Neuronal stem cell (in vitro differentiated cells): Measurements from ENCODE around the gene RGS14.
A peak's percentile ranks its signal among the peaks of the same experiment; 100 is the strongest.

Source experiments
- DNase-seq: peaks from one replicate; pipeline ENCODE4 v3.0.0-alpha.2; 2013; ENCODE audit warnings: low spot score
- H2AFZ ChIP-seq: one replicate; pipeline ENCODE4 v1.6.1; 2013; ENCODE audit warnings: mild to moderate bottlenecking, low read length, inconsistent platforms
- H2AK5ac ChIP-seq: 2 replicates; pipeline ENCODE4 v1.6.1; 2013; ENCODE audit warnings: low read depth, mild to moderate bottlenecking, inconsistent platforms, low read length, moderate library complexity, mixed read lengths
- H2BK120ac ChIP-seq: 2 replicates; pipeline ENCODE4 v1.6.1; 2013; ENCODE audit warnings: low read depth, mild to moderate bottlenecking, inconsistent platforms, low read length, moderate library complexity, mixed read lengths
- H2BK12ac ChIP-seq: one replicate; pipeline ENCODE4 v1.6.1; 2013; ENCODE audit warnings: low read length, inconsistent platforms
- H2BK15ac ChIP-seq: 2 replicates; pipeline ENCODE4 v1.6.1; 2013; ENCODE audit warnings: mild to moderate bottlenecking, low read length, inconsistent platforms, mixed read lengths
- H2BK5ac ChIP-seq: one replicate; pipeline ENCODE4 v1.6.1; 2013; ENCODE audit warnings: inconsistent platforms, mild to moderate bottlenecking, low read length, moderate library complexity
- H3K14ac ChIP-seq: one replicate; pipeline ENCODE4 v1.6.1; 2013; ENCODE audit warnings: low read length, inconsistent platforms
- H3K18ac ChIP-seq: 2 replicates; pipeline ENCODE4 v1.6.1; 2013; ENCODE audit warnings: low read length, inconsistent platforms
- H3K23ac ChIP-seq: 2 replicates; pipeline ENCODE4 v1.6.1; 2013; ENCODE audit warnings: low read depth, mild to moderate bottlenecking, mixed read lengths, low read length, inconsistent platforms; ENCODE audit not compliant: poor library complexity
- H3K27ac ChIP-seq: replicated peaks from 3 replicates; pipeline ENCODE4 v1.5.1; 2013; ENCODE audit warnings: low read length, inconsistent platforms
- H3K27me3 ChIP-seq, 3 experiments: 2 replicates each; pipeline ENCODE4 v1.6.1; 2013; ENCODE audit warnings: low read length in 3 of 3, mild to moderate bottlenecking in 2 of 3, inconsistent platforms in 1 of 3, low read depth in 1 of 3, mixed read lengths in 1 of 3, moderate library complexity in 1 of 3; ENCODE audit not compliant: control insufficient read depth in 3 of 3, insufficient read depth in 3 of 3
- H3K36me3 ChIP-seq, 2 donors: replicated peaks in 1 of 2; 2 replicates each; pipeline ENCODE4 v1.6.1; 2013; ENCODE audit warnings: low read length in 2 of 2; ENCODE audit not compliant: control insufficient read depth in 2 of 2, insufficient read depth in 2 of 2
- H3K4ac ChIP-seq: 2 replicates; pipeline ENCODE4 v1.6.1; 2013; ENCODE audit warnings: inconsistent platforms, mild to moderate bottlenecking, low read length, moderate library complexity
- H3K4me1 ChIP-seq, 2 donors: 1 replicate in 1 of 2; 2 replicates in 1 of 2; pipeline ENCODE4 v1.6.1; 2013; ENCODE audit warnings: low read length in 2 of 2, low read depth in 1 of 2; ENCODE audit not compliant: control insufficient read depth in 2 of 2, insufficient read depth in 1 of 2
- H3K4me2 ChIP-seq: one replicate; pipeline ENCODE4 v1.6.1; 2013; ENCODE audit warnings: mild to moderate bottlenecking, low read length, inconsistent platforms; ENCODE audit not compliant: insufficient read depth, poor library complexity, severe bottlenecking
- H3K4me3 ChIP-seq, 2 donors: 2 replicates each; pipeline ENCODE4 v1.5.1; 2013; ENCODE audit warnings: low read length in 2 of 2, mild to moderate bottlenecking in 2 of 2, inconsistent platforms in 1 of 2, moderate library complexity in 1 of 2
- H3K79me1 ChIP-seq: one replicate; pipeline ENCODE4 v1.6.1; 2013; ENCODE audit warnings: low read depth, mild to moderate bottlenecking, inconsistent platforms, low read length, moderate library complexity
- H3K9ac ChIP-seq: one replicate; pipeline ENCODE4 v1.6.1; 2013; ENCODE audit warnings: mild to moderate bottlenecking, low read depth, low read length, inconsistent platforms; ENCODE audit not compliant: poor library complexity
- H3K9me3 ChIP-seq, 2 donors: replicated peaks in 1 of 2; 2 replicates each; pipeline versions ENCODE3 to v1.6.1; 2013; ENCODE audit warnings: low read length in 2 of 2, mild to moderate bottlenecking in 2 of 2, inconsistent platforms in 1 of 2, low read depth in 1 of 2, mixed read lengths in 1 of 2, moderate library complexity in 1 of 2; ENCODE audit not compliant: control insufficient read depth in 2 of 2, insufficient read depth in 1 of 2
- H4K8ac ChIP-seq: one replicate; pipeline ENCODE4 v1.6.1; 2013; ENCODE audit warnings: low read depth, mild to moderate bottlenecking, inconsistent platforms, low read length, moderate library complexity
- H4K91ac ChIP-seq: one replicate; pipeline ENCODE4 v1.6.1; 2013; ENCODE audit warnings: low read length, low read depth, mild to moderate bottlenecking, inconsistent platforms; ENCODE audit not compliant: poor library complexity
- WGBS, 2 donors: extraction: QIAGEN DNeasy Blood & Tissue Kit; methylation state at CpG; one replicate each; pipeline ENCODE4 v1.1.7; 2013; ENCODE audit warnings: missing lambda C conversion rate in 2 of 2, mixed read lengths in 1 of 2; ENCODE audit not compliant: insufficient read length in 2 of 2, insufficient replicate concordance in 1 of 2; ENCODE audit errors: extremely low coverage in 2 of 2; 5-methylcytosine and 5-hydroxymethylcytosine counted together

The RGS14 gene

DNA sequence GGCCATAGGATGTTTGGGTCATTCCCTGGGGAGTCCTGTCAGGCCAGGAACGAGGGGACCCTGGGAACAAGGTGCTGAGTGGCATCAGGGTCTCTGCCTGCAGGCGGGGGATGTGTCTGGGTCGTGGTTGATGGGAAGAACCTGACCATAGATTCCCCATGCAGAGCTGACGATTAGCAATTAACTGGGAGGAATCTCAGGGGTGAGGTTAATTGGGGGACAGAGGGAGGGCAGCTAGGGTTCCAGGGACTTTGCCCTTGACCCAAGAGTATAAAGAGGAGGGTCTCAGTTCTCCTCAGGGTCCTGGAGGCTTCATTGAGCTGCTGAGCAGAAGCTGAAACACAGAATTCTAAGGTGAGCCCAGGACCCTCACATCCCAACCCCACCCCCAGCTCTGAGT is 26.4 kb downstream of the RGS14 start, which contains the start of gene SLC34A1:
Gene SLC34A1 (plus strand): TSS at position 301 of the 400 bp plus-strand sequence. CDS start 1,308 bp downstream, outside the sequence.
- Histone ChIP-seq H3K4me1 (peaks cover 3 to 5% of the 10 kb centered on the region in 2 donors), H3K9ac (no peak within 1 kb of the TSS), H4K91ac (no peak within 1 kb of the TSS), H3K18ac (no peak within 1 kb of the TSS), H3K23ac (no peak within 1 kb of the TSS), H2BK120ac (no peak within 1 kb of the TSS), H3K4me2 (no peak within 1 kb of the TSS), H3K4me3 (no peak within 1 kb of the TSS), H3K27ac (no peak within 1 kb of the TSS), H3K4ac (no peak within 1 kb of the TSS), H3K36me3 (no peaks in the 10 kb centered on the region), H4K8ac (peak within 1 kb of the TSS; percentile 43), H2BK15ac (no peak within 1 kb of the TSS), H3K9me3 (no peaks in the 10 kb centered on the region), H2BK5ac (peak within 1 kb of the TSS; percentile 39), H2AFZ (no peak within 1 kb of the TSS), H2BK12ac (no peak within 1 kb of the TSS), H2AK5ac (peak within 1 kb of the TSS; percentile 83), H3K79me1 (no peaks in the 10 kb centered on the region), H3K14ac (peak within 1 kb of the TSS; percentile 66), H3K27me3 (peaks cover 0 to 55% (median 2%) of the 10 kb centered on the region in 3 experiments)
- no CpG with 5 or more reads among the region's 4 CpGs for WGBS, 2 donors
- DNase-seq, result no peak

DNA sequence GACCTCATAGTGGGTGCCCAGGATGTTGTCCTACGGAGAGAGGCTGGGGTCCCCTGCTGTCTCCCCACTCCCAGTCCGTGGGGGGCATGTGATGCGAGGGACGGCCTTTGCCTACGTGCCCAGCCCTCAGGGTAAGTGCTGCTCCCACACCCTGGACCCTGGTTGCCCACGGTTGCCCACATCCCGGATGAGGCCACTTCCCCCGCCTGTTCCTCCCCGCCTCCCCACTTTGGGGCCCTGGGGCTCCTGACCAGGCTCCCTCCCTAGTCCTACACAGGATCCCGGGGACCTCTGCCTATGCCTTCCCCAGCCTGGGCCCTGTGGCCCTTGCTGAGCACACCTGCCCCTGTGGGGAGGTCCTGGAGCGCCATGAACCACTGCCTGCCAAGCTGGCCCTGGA is 28.0 kb downstream of the RGS14 start:
- Histone ChIP-seq H2AFZ (no peak overlapping the region), H3K4me1 (peaks cover 3 to 13% of the 10 kb centered on the region in 2 donors), H3K36me3 (no peaks in the 10 kb centered on the region), H3K27ac (no peak overlapping the region), H3K4me3 (no peak overlapping the region), H4K91ac (no peak overlapping the region), H2BK15ac (peak overlapping the region; percentile 88), H3K27me3 (peaks cover 0 to 65% (median 2%) of the 10 kb centered on the region in 3 experiments), H2BK120ac (peak overlapping the region; percentile 2), H3K4me2 (no peak overlapping the region), H3K79me1 (no peaks in the 10 kb centered on the region), H3K9ac (no peak overlapping the region), H3K4ac (no peak overlapping the region), H3K14ac (no peak overlapping the region), H3K18ac (peak overlapping the region; percentile 13), H3K23ac (no peak overlapping the region), H3K9me3 (no peaks in the 10 kb centered on the region), H2AK5ac (peak overlapping the region; percentile 61), H2BK12ac (peak overlapping the region; percentile 49), H4K8ac (no peak overlapping the region), H2BK5ac (no peak overlapping the region)
- no peak for DNase-seq
- no CpG with 5 or more reads among the region's 11 CpGs for WGBS, 2 donors

GRCh38 chr5:177386542-177386941 is 28.8 kb downstream of the RGS14 start:
- no peak overlapping the region for H3K27ac ChIP-seq
- H3K79me1 ChIP-seq, result no peaks in the 10 kb centered on the region
- H3K4me3 ChIP-seq, result no peak overlapping the region
- no CpG with 5 or more reads among the region's 8 CpGs for WGBS, 2 donors
- peak overlapping the region; percentile 77 for H3K18ac ChIP-seq
- no peak for DNase-seq
- no peaks in the 10 kb centered on the region for H3K36me3 ChIP-seq
- H4K8ac ChIP-seq, result no peak overlapping the region
- peak overlapping the region; percentile 62 for H3K23ac ChIP-seq
- no peak overlapping the region for H2BK5ac ChIP-seq
- H4K91ac ChIP-seq, result no peak overlapping the region
- H2AFZ ChIP-seq, result no peak overlapping the region
- H3K14ac ChIP-seq, result no peak overlapping the region
- peaks cover 2 to 14% of the 10 kb centered on the region in 2 donors for H3K4me1 ChIP-seq
- peak overlapping the region; percentile 2 for H2BK120ac ChIP-seq
- H3K4ac ChIP-seq, result peak overlapping the region; percentile 42
- H3K27me3 ChIP-seq, result peaks cover 0 to 65% (median 2%) of the 10 kb centered on the region in 3 experiments
- no peak overlapping the region for H3K9ac ChIP-seq
- peak overlapping the region; percentile 47 for H2AK5ac ChIP-seq
- H2BK15ac ChIP-seq, result peak overlapping the region; percentile 88
- H3K9me3 ChIP-seq, result no peaks in the 10 kb centered on the region
- no peak overlapping the region for H2BK12ac ChIP-seq
- no peak overlapping the region for H3K4me2 ChIP-seq

DNA sequence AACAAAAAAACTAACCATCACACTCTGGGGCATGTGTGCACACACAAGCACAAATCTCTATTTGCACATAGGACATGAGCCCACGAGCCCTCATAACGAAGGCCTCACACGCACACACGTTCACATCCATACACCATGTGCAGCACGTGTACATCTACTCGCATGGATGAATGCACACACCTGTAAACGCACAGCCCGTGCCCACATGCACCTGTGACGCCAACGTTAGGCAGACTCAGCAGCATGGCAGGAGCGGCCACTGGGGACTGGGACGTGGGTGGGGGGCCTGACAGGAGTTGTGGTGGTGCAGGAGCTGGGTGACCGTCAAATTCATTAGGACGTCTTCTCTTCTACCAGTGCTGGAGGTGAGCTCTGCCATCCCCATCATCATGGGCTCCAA is 29.7 kb downstream of the RGS14 start:
- Histone ChIP-seq H2BK5ac (no peak overlapping the region), H3K23ac (peak overlapping the region; percentile 44), H2AK5ac (peak overlapping the region; percentile 53), H3K4me2 (no peak overlapping the region), H3K79me1 (no peaks in the 10 kb centered on the region), H3K27me3 (peaks cover 0 to 63% (median 2%) of the 10 kb centered on the region in 3 experiments), H3K9me3 (no peaks in the 10 kb centered on the region), H2BK12ac (no peak overlapping the region), H3K4me3 (no peak overlapping the region), H3K18ac (no peak overlapping the region), H2BK120ac (no peak overlapping the region), H4K8ac (no peak overlapping the region), H2BK15ac (peak overlapping the region; percentile 24), H3K9ac (peak overlapping the region; percentile 65), H4K91ac (no peak overlapping the region), H3K36me3 (no peaks in the 10 kb centered on the region), H3K14ac (no peak overlapping the region), H2AFZ (no peak overlapping the region), H3K4ac (no peak overlapping the region), H3K4me1 (peaks cover 2 to 14% of the 10 kb centered on the region in 2 donors), H3K27ac (no peak overlapping the region)
- no CpG with 5 or more reads among the region's 14 CpGs for WGBS, 2 donors
- no peak for DNase-seq
